H1 (cell line): ENCODE measurements around the gene BARHL2. TPM values are rescaled to one million over a fixed set of nuclear protein-coding genes. Genes with fewer than 3 reads are reported as not detected.

Experiments used
- CTCF ChIA-PET: fragments of 300-600 bp; sonication (Branson Sonifier 250); formaldehyde crosslinking; loops from one replicate; lab custom pipeline; 2021; ENCODE audit not compliant: partially characterized antibody; lab: Charles Lee
- POLR2A ChIA-PET: fragments of 300-600 bp; sonication (Branson Sonifier 250); formaldehyde crosslinking; loops from one replicate; lab custom pipeline; 2021; ENCODE audit warnings: inconsistent platforms; ENCODE audit not compliant: partially characterized antibody; lab: Charles Lee
- DNase-seq, 2 experiments: peaks; one replicate each; pipeline versions ENCODE4 v3.0.0 to v3.0.0-alpha.2; 2010 to 2022; ENCODE audit warnings: low spot score in 2 of 2, low read depth in 1 of 2, mixed read lengths in 1 of 2
- FAIRE-seq: peaks from 2 replicates; lab custom pipeline; 2011; peaks lifted over from hg19 to GRCh38; lab: Jason Lieb, UNC
- H2AFZ ChIP-seq: 2 replicates; pipeline ENCODE4 v1.8.1; 2012; ENCODE audit warnings: low read length, inconsistent platforms
- H2AK5ac ChIP-seq: 2 replicates; pipeline ENCODE4 v1.6.1; 2013; ENCODE audit warnings: low read depth, low read length
- H2BK120ac ChIP-seq: replicated peaks from 2 replicates; pipeline ENCODE3; 2013; ENCODE audit warnings: low read depth, low read length, inconsistent platforms
- H2BK12ac ChIP-seq: 2 replicates; pipeline ENCODE4 v1.6.1; 2013; ENCODE audit warnings: low read depth, low read length
- H2BK15ac ChIP-seq: 2 replicates; pipeline ENCODE4 v1.6.1; 2013; ENCODE audit warnings: low read length
- H2BK20ac ChIP-seq: 2 replicates; pipeline ENCODE4 v1.6.1; 2013; ENCODE audit warnings: low read length
- H2BK5ac ChIP-seq: 2 replicates; pipeline ENCODE4 v1.6.1; 2013; ENCODE audit warnings: low read depth, low read length
- H3K14ac ChIP-seq: 2 replicates; pipeline ENCODE4 v1.6.1; 2013; ENCODE audit warnings: inconsistent platforms; ENCODE audit not compliant: insufficient read length
- H3K18ac ChIP-seq: 2 replicates; pipeline ENCODE4 v1.6.1; 2013; ENCODE audit warnings: low read length; ENCODE audit errors: extremely low read depth
- H3K23ac ChIP-seq: 2 replicates; pipeline ENCODE4 v1.6.1; 2013; ENCODE audit warnings: inconsistent platforms; ENCODE audit not compliant: insufficient read length
- H3K23me2 ChIP-seq: 2 replicates; pipeline ENCODE4 v1.6.1; 2013; ENCODE audit warnings: low read depth, low read length
- H3K27ac ChIP-seq: 2 replicates; pipeline ENCODE4 v1.6.1; 2011; ENCODE audit warnings: low read depth, low read length, inconsistent platforms
- H3K27me3 ChIP-seq, 4 experiments: replicated peaks in 1 of 4; 1 replicate in 1 of 4; 2 replicates in 3 of 4; pipeline versions ENCODE4 v1.6.1 to v1.8.1; 2011 to 2013; ENCODE audit warnings: low read length in 3 of 4, mild to moderate bottlenecking in 3 of 4, inconsistent platforms in 2 of 4, mixed read lengths in 2 of 4, moderate library complexity in 1 of 4; ENCODE audit not compliant: control insufficient read depth in 3 of 4, insufficient read depth in 3 of 4; ENCODE audit errors: extremely low read depth in 1 of 4
- H3K36me3 ChIP-seq, 4 experiments: 2 replicates each; pipeline versions ENCODE4 v1.6.1 to v1.8.1; 2011 to 2013; ENCODE audit warnings: mild to moderate bottlenecking in 4 of 4, low read length in 3 of 4, moderate library complexity in 2 of 4, control low read depth in 1 of 4, inconsistent platforms in 1 of 4; ENCODE audit not compliant: insufficient read depth in 4 of 4, control insufficient read depth in 2 of 4
- H3K4ac ChIP-seq: replicated peaks from 2 replicates; pipeline ENCODE3; 2013; ENCODE audit warnings: low read length, low read depth, mixed read lengths, inconsistent platforms; ENCODE audit not compliant: insufficient read length
- H3K4me1 ChIP-seq, 4 experiments: replicated peaks in 1 of 4; 1 replicate in 1 of 4; 2 replicates in 3 of 4; pipeline versions ENCODE4 v1.6.1 to v1.8.1; 2011 to 2013; ENCODE audit warnings: low read length in 3 of 4, inconsistent platforms in 2 of 4, mixed read lengths in 1 of 4; ENCODE audit not compliant: insufficient read depth in 4 of 4, control insufficient read depth in 3 of 4
- H3K4me2 ChIP-seq, 2 experiments: 2 replicates each; pipeline versions ENCODE4 v1.6.1 to v1.8.1; 2011 to 2013; ENCODE audit warnings: low read depth in 2 of 2, low read length in 2 of 2, control low read depth in 1 of 2, inconsistent platforms in 1 of 2, mild to moderate bottlenecking in 1 of 2; ENCODE audit not compliant: insufficient read depth in 1 of 2
- H3K4me3 ChIP-seq, 4 experiments: fragments of 200-600, 300-600 bp in 1 of 4; sonication (generic), shearing (Covaris generic), sonication (Bioruptor Twin) in 1 of 4; 2 replicates each; pipeline versions ENCODE4 v1.5.1 to v1.8.1; 2011 to 2016; ENCODE audit warnings: low read length in 4 of 4, low read depth in 3 of 4, control low read depth in 2 of 4, inconsistent platforms in 2 of 4, mild to moderate bottlenecking in 2 of 4, mixed read lengths in 1 of 4, moderate library complexity in 1 of 4; ENCODE audit not compliant: insufficient read depth in 2 of 4; ENCODE audit errors: extremely low read depth in 1 of 4
- H3K56ac ChIP-seq: replicated peaks from 2 replicates; pipeline ENCODE3; 2013; ENCODE audit warnings: low read depth, mild to moderate bottlenecking, mixed read lengths, low read length, inconsistent platforms; ENCODE audit not compliant: insufficient read length
- H3K79me1 ChIP-seq: 2 replicates; pipeline ENCODE4 v1.6.1; 2013; ENCODE audit warnings: low read depth, low read length, control low read depth
- H3K79me2 ChIP-seq, 2 experiments: 2 replicates each; pipeline versions ENCODE4 v1.6.1 to v1.8.1; 2012 to 2013; ENCODE audit warnings: low read length in 2 of 2, mild to moderate bottlenecking in 2 of 2, inconsistent platforms in 1 of 2; ENCODE audit not compliant: insufficient read depth in 2 of 2, control insufficient read depth in 1 of 2
- H3K9ac ChIP-seq, 4 experiments: replicated peaks in 1 of 4; 1 replicate in 1 of 4; 2 replicates in 3 of 4; pipeline versions ENCODE4 v1.6.1 to v1.8.1; 2011 to 2013; ENCODE audit warnings: low read depth in 3 of 4, low read length in 3 of 4, control low read depth in 2 of 4, mild to moderate bottlenecking in 2 of 4, moderate library complexity in 2 of 4, inconsistent platforms in 1 of 4; ENCODE audit errors: extremely low read depth in 1 of 4
- H3K9me3 ChIP-seq, 2 experiments: 2 replicates each; pipeline versions ENCODE4 v1.6.1 to v1.8.1; 2012 to 2013; ENCODE audit warnings: mild to moderate bottlenecking in 2 of 2, moderate library complexity in 2 of 2, control low read depth in 1 of 2, inconsistent platforms in 1 of 2, low read depth in 1 of 2, low read length in 1 of 2, mixed read lengths in 1 of 2; ENCODE audit not compliant: insufficient read depth in 2 of 2
- H4K20me1 ChIP-seq, 2 experiments: replicated peaks in 1 of 2; 2 replicates each; pipeline versions ENCODE3 to v1.8.1; 2011 to 2013; ENCODE audit warnings: inconsistent platforms in 2 of 2, low read length in 2 of 2, mild to moderate bottlenecking in 1 of 2; ENCODE audit not compliant: insufficient read depth in 2 of 2, control insufficient read depth in 1 of 2
- H4K5ac ChIP-seq: 2 replicates; pipeline ENCODE4 v1.6.1; 2013; ENCODE audit warnings: low read length, low read depth, mixed read lengths, inconsistent platforms; ENCODE audit not compliant: insufficient read length
- H4K8ac ChIP-seq: 2 replicates; pipeline ENCODE4 v1.8.0; 2013; ENCODE audit warnings: mild to moderate bottlenecking, moderate library complexity, low read length, inconsistent platforms; ENCODE audit not compliant: insufficient read depth; ENCODE audit errors: extremely low read depth
- H4K91ac ChIP-seq: replicated peaks from 2 replicates; pipeline ENCODE3; 2013; ENCODE audit warnings: low read length, mixed read lengths, inconsistent platforms; ENCODE audit not compliant: insufficient read length
- E2F6 ChIP-seq: IDR thresholded peaks from 2 replicates; pipeline ENCODE4 v1.6.1; 2012; ENCODE audit warnings: inconsistent platforms
- GTF2F1 ChIP-seq: IDR thresholded peaks from 2 replicates; pipeline ENCODE4 v1.6.1; 2012; ENCODE audit warnings: low read depth, low read length, improper control_type of control experiment, borderline replicate concordance
- MAX ChIP-seq: IDR thresholded peaks from 2 replicates; pipeline ENCODE4 v1.6.1; 2012; ENCODE audit warnings: inconsistent platforms
- whole genome bisulfite sequencing, 2 experiments: shearing (Covaris generic) in 1 of 2; methylation state at CpG; one replicate each; pipeline versions ENCODE4 v1.1.6 to v1.1.7; 2013 to 2015; ENCODE audit warnings: low lambda C conversion rate in 2 of 2, mixed read lengths in 2 of 2, inconsistent platforms in 1 of 2, low coverage in 1 of 2, missing lambda C conversion rate in 1 of 2; ENCODE audit not compliant: insufficient replicate concordance in 2 of 2, insufficient coverage in 1 of 2, insufficient read length in 1 of 2; ENCODE audit errors: extremely low coverage in 1 of 2, missing lambda C conversion rate in 1 of 2; 5-methylcytosine and 5-hydroxymethylcytosine counted together
- polyA plus RNA-seq, 7 experiments: library from polyadenylated mRNA; depleted of rRNA in 3 of 7; stranded (reverse) in 5 of 7; unstranded in 2 of 7; fragments of >200 nt in 5 of 7; fragments of 200-250 nt in 2 of 7; gene quantifications; 1 replicate in 5 of 7; 2 replicates in 1 of 7; 4 replicates in 1 of 7; pipeline versions ENCODE4 v1.2.1 to v1.2.3, GENCODE V29; 2011 to 2013; ENCODE audit warnings: missing spikeins in 2 of 7, mixed read lengths in 2 of 7
- total RNA-seq: library from RNA; stranded (reverse); fragmentation: NEBNext Ultra II Directional; extraction: Animal tissue kit (Norgen Biotek cat#: 25700); gene quantifications from 2 replicates; pipeline ENCODE4 v1.2.1, GENCODE V29; 2021

BARHL2 gene
- total and polyA plus RNA-seq, 2 of the 8 experiments (the other 6 are each of a cell fraction or from before 2014, with no cell fraction given), result 0.15 TPM; not detected in 1

GRCh38 chr1:90717356-90717664, 208 bp upstream of the BARHL2 start:
- no peaks in the 10 kb centered on the region for H3K9me3 ChIP-seq
- H3K18ac ChIP-seq, result no peak overlapping the region
- H3K56ac ChIP-seq, result no peak overlapping the region
- H2AK5ac ChIP-seq, result no peak overlapping the region
- H3K27me3 ChIP-seq, result peaks cover 84 to 99% (median 96%) of the 10 kb centered on the region in 4 experiments
- H3K36me3 ChIP-seq, result peaks cover 0 to 3% (median 0%) of the 10 kb centered on the region in 4 experiments; a peak in 1 of 8 replicates
- no peak overlapping the region for H2BK15ac ChIP-seq
- POLR2A ChIA-PET, result no interaction called here
- H4K5ac ChIP-seq, result no peak overlapping the region
- TF ChIP-seq MAX, result peak; percentile 97
- TF ChIP-seq GTF2F1, result no peak
- TF ChIP-seq E2F6, result peak; percentile 96
- no peaks in the 10 kb centered on the region for H3K79me1 ChIP-seq
- H2BK20ac ChIP-seq, result no peak overlapping the region
- H4K20me1 ChIP-seq, result peaks cover 14 to 26% of the 10 kb centered on the region in 2 experiments
- no peak overlapping the region for H2BK120ac ChIP-seq
- H4K8ac ChIP-seq, result peak overlapping the region; percentile 23; the same call in 1 of the 2 replicates
- H3K23me2 ChIP-seq, result peaks cover 8% of the 10 kb centered on the region; the same call in 1 of the 2 replicates
- no peak overlapping the region for H2AFZ ChIP-seq
- H3K79me2 ChIP-seq, result no peaks in the 10 kb centered on the region
- H4K91ac ChIP-seq, result no peak overlapping the region
- H3K27ac ChIP-seq, result no peak overlapping the region
- WGBS, 2 experiments, result 2% methylated on average over 30 of the region's 37 CpGs; no CpG with 5 or more reads in 1 of the 2 experiments
- no peak overlapping the region for H3K9ac ChIP-seq
- H2BK5ac ChIP-seq, result no peak overlapping the region
- H2BK12ac ChIP-seq, result no peak overlapping the region
- H3K14ac ChIP-seq, result no peak overlapping the region
- H3K4ac ChIP-seq, result no peak overlapping the region
- peaks cover 13 to 41% (median 21%) of the 10 kb centered on the region in 4 experiments for H3K4me1 ChIP-seq
- CTCF ChIA-PET, result interaction anchor here (0.7 to 8.7 kb wide), 4 partner anchors 10 to 414 kb away, joined by 3 to 122 read pairs (median 3); no protein-coding TSS in a partner anchor
- DNase-seq, result no peak
- H3K4me3 ChIP-seq, result peak overlapping the region in 1 of 4 experiments; percentile 56; a peak in 2 of 8 replicates
- no peak for FAIRE-seq
- peak overlapping the region; percentile 58 to 66; a peak in 3 of 4 replicates for H3K4me2 ChIP-seq
- no peak overlapping the region for H3K23ac ChIP-seq
